K562 (cell line): Measurements from ENCODE around the gene SPRYD3. TPM values are rescaled to one million over a fixed set of nuclear protein-coding genes. Genes with fewer than 3 reads are reported as not detected.

Source experiments
- ATAC-seq: fragments of 200-7000 bp; cut with Tn5 transposase; 3 replicates; pipeline ENCODE4 v1.9.1; 2020; ENCODE audit warnings: moderate library complexity
- BruUV-seq: library from RNA; stranded (reverse); fragments of 400-500 nt; replicated peaks from 2 replicates; lab custom pipeline; 2021; lab: Mats Ljungman, UMichigan
- CTCF ChIA-PET: fragments of 300-600 bp; formaldehyde crosslinking; extraction: SDS; loops from one replicate; lab custom pipeline; 2021; ENCODE audit warnings: low intra/inter-chr PET ratio; lab: Yijun Ruan, JAX
- POLR2A ChIA-PET: fragments of 300-600, 350-650 bp; sonication (Branson Sonifier 250); formaldehyde crosslinking; extraction: SDS; loops from one replicate; lab custom pipeline; 2021; ENCODE audit warnings: antibody characterized with exemption, inconsistent platforms; lab: Yijun Ruan, JAX
- DNase-seq, 4 experiments: peaks; one replicate each; pipeline versions ENCODE4 v3.0.0 to v3.0.0-alpha.2; 2011 to 2018; ENCODE audit warnings: low spot score in 3 of 4, mixed read lengths in 3 of 4; ENCODE audit errors: extremely low read depth in 1 of 4
- FAIRE-seq: peaks from 2 replicates; lab custom pipeline; 2011; peaks lifted over from hg19 to GRCh38; lab: Jason Lieb, UNC
- H2AFZ ChIP-seq: 2 replicates; pipeline ENCODE4 v1.6.0; 2011; ENCODE audit warnings: low read depth, low read length, control low read depth, inconsistent platforms
- H3K27ac ChIP-seq: fragments of 200-600 bp; 3 replicates; pipeline ENCODE4 v1.8.0; 2011; ENCODE audit warnings: low read depth, mild to moderate bottlenecking, control low read depth, inconsistent platforms, low read length, moderate library complexity, mixed read lengths; ENCODE audit errors: extremely low read depth
- H3K27me3 ChIP-seq, 2 experiments: fragments of 300-600 bp in 1 of 2; 2 replicates in 1 of 2; 3 replicates in 1 of 2; pipeline versions ENCODE4 v1.6.0 to v1.8.0; 2011; ENCODE audit warnings: inconsistent platforms in 2 of 2, low read length in 2 of 2, mild to moderate bottlenecking in 1 of 2, mixed read lengths in 1 of 2, moderate library complexity in 1 of 2; ENCODE audit not compliant: control insufficient read depth in 2 of 2, insufficient read depth in 2 of 2
- H3K36me3 ChIP-seq: fragments of 300-600 bp; 3 replicates; pipeline ENCODE4 v1.8.0; 2011; ENCODE audit warnings: mild to moderate bottlenecking, low read length, inconsistent platforms; ENCODE audit not compliant: control insufficient read depth, insufficient read depth
- H3K4me1 ChIP-seq, 2 experiments: fragments of 200-600 bp in 1 of 2; replicated peaks in 1 of 2; 2 replicates in 1 of 2; 3 replicates in 1 of 2; pipeline versions ENCODE4 v1.5.1 to v1.8.0; 2011; ENCODE audit warnings: inconsistent platforms in 2 of 2, low read length in 2 of 2, mild to moderate bottlenecking in 1 of 2, mixed read lengths in 1 of 2, moderate library complexity in 1 of 2; ENCODE audit not compliant: control insufficient read depth in 2 of 2, insufficient read depth in 2 of 2
- H3K4me2 ChIP-seq: 2 replicates; pipeline ENCODE4 v1.6.1; 2011; ENCODE audit warnings: low read length, control low read depth, inconsistent platforms, mixed read lengths; ENCODE audit not compliant: insufficient read depth
- H3K4me3 ChIP-seq: fragments of 200-600 bp; sonication (generic), shearing (Covaris generic); 2 replicates; pipeline ENCODE4 v1.5.1; 2016; ENCODE audit warnings: control low read depth, inconsistent platforms
- H3K79me2 ChIP-seq: fragments of 200-600 bp; 3 replicates; pipeline ENCODE4 v1.8.0; 2011; ENCODE audit warnings: low read length, inconsistent platforms; ENCODE audit not compliant: control insufficient read depth, insufficient read depth
- H3K9ac ChIP-seq, 2 experiments: 2 replicates each; pipeline versions ENCODE4 v1.6.0 to v1.6.1; 2011; ENCODE audit warnings: low read depth in 2 of 2, low read length in 2 of 2, control low read depth in 1 of 2, inconsistent platforms in 1 of 2, mild to moderate bottlenecking in 1 of 2, mixed read lengths in 1 of 2; ENCODE audit not compliant: insufficient read depth in 1 of 2
- H3K9me1 ChIP-seq: one replicate; pipeline ENCODE4 v1.6.0; 2011; ENCODE audit warnings: inconsistent platforms, mild to moderate bottlenecking, low read length, moderate library complexity; ENCODE audit not compliant: control insufficient read depth, insufficient read depth
- H3K9me3 ChIP-seq: replicated peaks from 2 replicates; pipeline ENCODE4 v1.5.1; 2011; ENCODE audit warnings: low read depth, low read length, inconsistent platforms; ENCODE audit not compliant: control insufficient read depth, insufficient read depth
- H4K20me1 ChIP-seq: replicated peaks from 2 replicates; pipeline ENCODE4 v1.6.1; 2011; ENCODE audit warnings: low read length, inconsistent platforms, mixed read lengths; ENCODE audit not compliant: control insufficient read depth, insufficient read depth
- BRD4 ChIP-seq: fragments of 200-600 bp; sonication (generic); IDR thresholded peaks from 2 replicates; pipeline ENCODE4 v1.6.1; 2017; ENCODE audit warnings: inconsistent platforms
- CREM ChIP-seq: IDR thresholded peaks from 2 replicates; pipeline ENCODE4 v1.6.1; 2014; ENCODE audit warnings: antibody characterized with exemption, low read depth
- HEY1 ChIP-seq: fragments of 250-450 bp; sonication (Bioruptor Pico); IDR thresholded peaks from 2 replicates; pipeline ENCODE4 v1.5.0; 2020; ENCODE audit warnings: mild to moderate bottlenecking, moderate library complexity, borderline replicate concordance
- MIER1 ChIP-seq: fragments of 450-650 bp; IDR thresholded peaks from 2 replicates; pipeline ENCODE4 v1.6.1; 2016; ENCODE audit warnings: antibody characterized with exemption, mild to moderate bottlenecking, low read depth
- NFIC ChIP-seq: fragments of 450-650 bp; IDR thresholded peaks from 2 replicates; pipeline ENCODE4 v1.6.1; 2017; ENCODE audit warnings: mild to moderate bottlenecking, inconsistent platforms
- NFRKB ChIP-seq: fragments of 450-650 bp; IDR thresholded peaks from 2 replicates; pipeline ENCODE4 v1.6.1; 2016; ENCODE audit warnings: low read depth
- NR2C2 ChIP-seq, 2 experiments: fragments of 200-800 bp in 1 of 2; sonication (Bioruptor generic) in 1 of 2; sonication (generic) in 1 of 2; formaldehyde crosslinking in 1 of 2; IDR thresholded peaks; 2 replicates each; pipeline versions ENCODE4 v1.6.1 to v1.8.0; 2016 to 2022; ENCODE audit warnings: mild to moderate bottlenecking in 1 of 2, missing compliant biosample characterization in 1 of 2, missing genetic modification characterization in 1 of 2, missing genetic modification reagents in 1 of 2
- YBX1 ChIP-seq: fragments of 450-650 bp; IDR thresholded peaks from 2 replicates; pipeline ENCODE4 v1.7.1; 2016; ENCODE audit warnings: mild to moderate bottlenecking
- ZFP91 ChIP-seq: sonication (generic); formaldehyde crosslinking; IDR thresholded peaks from 2 replicates; pipeline ENCODE4 v1.8.0; 2022; ENCODE audit warnings: mild to moderate bottlenecking, missing genetic modification reagents
- ZNF133 ChIP-seq: fragments of 250-450 bp; sonication (Bioruptor Pico); IDR thresholded peaks from 2 replicates; pipeline ENCODE4 v1.4.0; 2020; ENCODE audit warnings: mild to moderate bottlenecking
- ZNF75A ChIP-seq: fragments of 450-650 bp; formaldehyde crosslinking; IDR thresholded peaks from 2 replicates; pipeline ENCODE4 v1.4.0; 2020; ENCODE audit warnings: mild to moderate bottlenecking
- WGBS: fragments of 100-300 bp; shearing (Covaris generic); methylation state at CpG from one replicate; pipeline ENCODE4 v1.1.6; 2016; ENCODE audit warnings: low coverage, mixed read lengths; ENCODE audit not compliant: insufficient coverage; ENCODE audit errors: missing lambda C conversion rate; 5-methylcytosine and 5-hydroxymethylcytosine counted together
- in situ Hi-C: fragments of 300-500 bp; cut with MboI; formaldehyde crosslinking; loops from 4 replicates; pipeline ENCODE4 v1.15.0; 2018; ENCODE audit warnings: inconsistent platforms, mixed read lengths
- intact Hi-C: fragments of 100-400 bp; cut with micrococcal nuclease; formaldehyde crosslinking; loops from 2 replicates; pipeline ENCODE4 v1.14.2; 2022
- polyA plus RNA-seq, 8 experiments: library from polyadenylated mRNA; depleted of rRNA in 4 of 8; stranded (reverse) in 5 of 8; unstranded in 3 of 8; fragments of >200 nt; fragmentation: Nextera tagmentation in 2 of 8; fragmentation: Illumina TruSeq in 1 of 8; extraction: Ambion mirVana in 2 of 8; extraction: Trizol in 1 of 8; gene quantifications; 2 replicates each; pipeline versions ENCODE4 v1.2.1 to v1.2.3, GENCODE V29; 2011 to 2014; ENCODE audit warnings: inconsistent platforms in 1 of 8, missing spikeins in 1 of 8
- total RNA-seq, 7 experiments: library from RNA; depleted of rRNA in 6 of 7; stranded (reverse); fragments of >200 nt in 6 of 7; fragmentation: Illumina TruSeq in 2 of 7; extraction: Trizol in 2 of 7; gene quantifications; 2 replicates each; pipeline versions ENCODE4 v1.2.1 to v1.2.3, GENCODE V29; 2011 to 2021; ENCODE audit warnings: low replicate concordance in 1 of 7

SPRYD3 gene
- total and polyA plus RNA-seq, 9 of the 15 experiments (the other 6 are each of a cell fraction or from before 2014, with no cell fraction given) = 1.5 to 13.6 (median 7.6) TPM

DNA sequence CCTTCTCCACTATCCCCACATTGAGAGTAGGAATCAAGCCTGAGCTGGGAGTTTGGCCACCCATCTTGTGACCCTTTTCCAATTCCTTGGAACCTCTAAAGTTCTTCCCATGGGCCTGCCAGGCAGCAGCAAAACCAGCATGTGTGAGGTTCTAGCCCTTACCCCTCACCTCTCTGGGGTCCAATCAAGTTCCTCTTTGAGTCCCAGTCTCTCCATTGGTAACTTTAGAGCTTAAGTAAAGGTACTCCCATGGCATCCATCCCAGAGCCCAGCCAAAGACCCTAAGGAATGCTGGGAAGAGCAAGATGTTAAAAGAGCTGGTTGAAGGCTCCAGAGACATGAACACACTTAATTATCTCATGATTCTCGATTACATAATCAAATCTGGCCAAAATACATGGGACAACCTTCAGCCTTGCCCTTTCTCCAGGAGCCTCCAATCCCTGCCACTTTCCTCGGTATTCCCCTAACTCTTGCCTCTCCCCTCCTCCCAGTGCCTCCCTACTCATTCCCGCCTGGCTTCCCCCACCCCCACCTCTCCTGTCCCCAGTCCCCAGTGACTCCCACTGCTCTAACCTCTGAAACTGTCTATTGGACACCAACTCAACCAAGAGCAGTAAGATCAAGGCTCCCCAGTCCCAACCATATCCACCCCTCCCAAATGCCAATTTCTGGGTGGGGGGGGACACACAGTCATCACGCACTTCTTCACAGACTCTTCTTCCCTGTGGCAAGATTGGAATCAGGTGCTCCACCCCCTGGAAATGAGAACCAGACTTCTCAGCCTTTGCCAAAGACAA is 34.1 kb downstream of the SPRYD3 start:
- peaks cover 42 to 51% of the 10 kb centered on the region in 2 experiments for H3K4me1 ChIP-seq
- FAIRE-seq = no peak
- H3K27ac ChIP-seq = no peak overlapping the region; the same call in 2 of the 3 replicates
- in situ Hi-C loops = no loop called here
- intact Hi-C loops = loop anchor here (5.0 kb wide), 1 partner anchor 38 kb away; the partner anchor contains the start of gene EIF4B
- peak overlapping the region; percentile 97; the same call in 1 of the 2 replicates for H3K4me2 ChIP-seq
- no peaks in the 10 kb centered on the region for H3K9me1 ChIP-seq
- peaks cover 15% of the 10 kb centered on the region; the same call in 2 of the 3 replicates for H3K36me3 ChIP-seq
- peaks cover 4% of the 10 kb centered on the region; the same call in 1 of the 3 replicates for H3K79me2 ChIP-seq
- BruUV-seq = no TSS peak
- H3K9me3 ChIP-seq = no peaks in the 10 kb centered on the region
- no peak for TF ChIP-seq BRD4
- TF ChIP-seq ZNF75A (CRISPR knock-in tag) = no peak
- no peak for TF ChIP-seq HEY1 (CRISPR knock-in tag)
- no peak for TF ChIP-seq NFIC
- no peak for TF ChIP-seq MIER1
- no peak for TF ChIP-seq YBX1
- no peak for TF ChIP-seq ZNF133 (CRISPR knock-in tag)
- TF ChIP-seq ZFP91 = no peak
- TF ChIP-seq NFRKB = no peak
- no peak for TF ChIP-seq NR2C2 (CRISPR knock-in tag; IDR thresholded peaks at IDR 0.05)
- TF ChIP-seq NR2C2 (tag; IDR thresholded peaks at IDR 0.05) = no peak
- TF ChIP-seq CREM = no peak
- TF ChIP-seq, all 486 proteins: peak for 0
- ChIA-PET POLR2A (interaction anchor here (0.5 to 3.8 kb wide), 8 partner anchors 8 to 104 kb away, joined by 3 to 20 read pairs (median 4); no protein-coding TSS in a partner anchor), CTCF (no interaction called here)
- peak in 1 of 4 experiments; percentile 8 for DNase-seq
- H3K9ac ChIP-seq = peak overlapping the region in 1 of 2 experiments; percentile 72; a peak in 1 of 4 replicates
- no peak for ATAC-seq
- H4K20me1 ChIP-seq = peaks cover 6% of the 10 kb centered on the region
- no peak overlapping the region for H2AFZ ChIP-seq
- WGBS = 44% methylated on average over 3 of the region's 4 CpGs
- H3K4me3 ChIP-seq = no peak overlapping the region
- no peaks in the 10 kb centered on the region for H3K27me3 ChIP-seq
